Measurements from ENCODE around the gene MLX.

Gene MLX

DNA sequence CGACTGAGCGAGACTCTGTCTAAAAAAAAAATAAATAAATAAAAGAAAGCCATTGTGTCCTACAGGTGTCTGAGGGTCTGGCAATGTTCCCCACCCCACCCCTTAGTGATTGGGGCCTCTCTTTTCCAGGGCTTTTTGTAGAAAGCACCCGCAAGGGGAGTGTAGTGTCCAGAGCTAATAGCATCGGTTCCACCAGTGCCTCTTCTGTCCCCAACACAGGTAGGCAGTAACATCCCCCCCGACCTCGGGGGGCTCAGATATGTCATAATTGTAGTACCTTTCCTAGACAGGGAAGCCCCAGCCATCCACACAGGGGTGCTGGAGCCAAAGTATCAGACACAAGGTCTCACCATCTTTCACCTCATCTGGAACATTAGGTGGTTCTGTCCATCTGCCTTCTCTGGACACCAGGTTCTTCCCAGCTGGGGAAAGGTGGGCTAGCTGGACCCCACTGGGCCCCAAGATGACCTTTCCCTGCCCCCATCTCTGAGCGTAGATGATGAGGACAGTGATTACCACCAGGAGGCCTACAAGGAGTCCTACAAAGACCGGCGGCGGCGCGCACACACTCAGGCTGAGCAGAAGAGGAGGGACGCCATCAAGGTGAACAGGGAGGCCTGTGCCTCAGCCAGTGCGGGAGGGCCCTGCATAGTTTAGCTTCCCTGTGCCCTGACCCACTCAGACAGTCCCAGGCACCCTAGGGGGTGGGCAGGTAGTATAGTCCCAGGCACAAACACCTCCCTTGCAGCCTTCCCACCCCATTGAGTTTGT, 1.6 kb downstream of the MLX start:
- WGBS: 88% methylated on average over 12 of the region's 14 CpGs

GRCh38 chr17:42571435-42572225, 4.7 kb downstream of the MLX start:
- 83% methylated on average over 9 of the region's 12 CpGs for WGBS

More for the DNA sequence above, 1.6 kb downstream of the MLX start:
- Histone ChIP-seq H3K4me1 (ENCODE audit: control insufficient read depth, insufficient read depth, low read depth, low read length) (peaks cover 36% of the 10 kb centered on the region), H2AFZ (ENCODE audit: low read depth, low read length) (no peak overlapping the region), H4K8ac (ENCODE audit: low read length) (no peak overlapping the region), H2BK12ac (ENCODE audit: low read length in 2 of 2) (no peak overlapping the region), H3K14ac (ENCODE audit: low read length in 2 of 2) (no peak overlapping the region), H2BK15ac (ENCODE audit: low read depth, poor library complexity, severe bottlenecking) (no peak overlapping the region), H3K36me3 (ENCODE audit: control insufficient read depth in 1 of 2, insufficient read depth in 2 of 2, low read depth in 1 of 2, low read length in 2 of 2) (peaks cover 76 to 82% of the 10 kb centered on the region in 2 experiments), H2BK120ac (ENCODE audit: low read depth, low read length) (no peak overlapping the region), H3K18ac (ENCODE audit: low read depth in 1 of 2, low read length in 2 of 2) (no peak overlapping the region), H3K79me1 (replicated peaks; ENCODE audit: low read length, poor library complexity, severe bottlenecking) (peaks cover 42% of the 10 kb centered on the region), H3K27ac (ENCODE audit: low read length, poor library complexity, severe bottlenecking) (no peak overlapping the region), H3K23ac (ENCODE audit: low read length in 2 of 2) (peak overlapping the region in 1 of 2 experiments; percentile 54), H3K9me3 (ENCODE audit: control insufficient read depth, low read length) (no peaks in the 10 kb centered on the region), H2AK5ac (ENCODE audit: low read length, severe bottlenecking) (no peak overlapping the region), H2BK5ac (ENCODE audit: low read depth, low read length, poor library complexity, severe bottlenecking) (no peak overlapping the region), H3K27me3 (ENCODE audit: control insufficient read depth in 1 of 2, insufficient read depth in 1 of 2, low read length in 2 of 2) (no peaks in the 10 kb centered on the region), H4K91ac (ENCODE audit: low read length) (no peak overlapping the region), H3K4me3 (ENCODE audit: insufficient read depth in 1 of 2, low read depth in 1 of 2, low read length in 2 of 2) (no peak overlapping the region), H3K9ac (ENCODE audit: low read length) (peak overlapping the region; percentile 3), H3K4ac (ENCODE audit: low read depth in 1 of 2, low read length in 2 of 2) (peak overlapping the region in 1 of 2 experiments; percentile 13), H3K4me2 (ENCODE audit: low read length, poor library complexity, severe bottlenecking) (peak overlapping the region; percentile 23)
- no peak for DNase-seq

GRCh38 chr17:42573095-42573494, 6.2 kb downstream of the MLX start:
- no peak overlapping the region for H2BK15ac ChIP-seq (ENCODE audit: low read depth, poor library complexity, severe bottlenecking)
- peaks cover 11% of the 10 kb centered on the region for H3K4me1 ChIP-seq (ENCODE audit: control insufficient read depth, insufficient read depth, low read depth, low read length)
- no peak overlapping the region for H2AFZ ChIP-seq (ENCODE audit: low read depth, low read length)
- no peak overlapping the region for H2AK5ac ChIP-seq (ENCODE audit: low read length, severe bottlenecking)
- H3K79me1 ChIP-seq (replicated peaks; ENCODE audit: low read length, poor library complexity, severe bottlenecking): peaks cover 23% of the 10 kb centered on the region
- H3K27ac ChIP-seq (ENCODE audit: low read length, poor library complexity, severe bottlenecking): no peak overlapping the region
- no peak overlapping the region for H3K4me3 ChIP-seq (ENCODE audit: insufficient read depth in 1 of 2, low read depth in 1 of 2, low read length in 2 of 2)
- H3K9ac ChIP-seq (ENCODE audit: low read length): no peak overlapping the region
- H3K27me3 ChIP-seq (ENCODE audit: control insufficient read depth in 1 of 2, insufficient read depth in 1 of 2, low read length in 2 of 2): no peaks in the 10 kb centered on the region
- H3K18ac ChIP-seq (ENCODE audit: low read depth in 1 of 2, low read length in 2 of 2): no peak overlapping the region
- no peak overlapping the region for H4K91ac ChIP-seq (ENCODE audit: low read length)
- no peak overlapping the region for H3K23ac ChIP-seq (ENCODE audit: low read length in 2 of 2)
- H3K14ac ChIP-seq (ENCODE audit: low read length in 2 of 2): no peak overlapping the region
- no peak overlapping the region for H3K4ac ChIP-seq (ENCODE audit: low read depth in 1 of 2, low read length in 2 of 2)
- H3K4me2 ChIP-seq (ENCODE audit: low read length, poor library complexity, severe bottlenecking): no peak overlapping the region
- WGBS: 92% methylated on average over 4 of the region's 4 CpGs
- H2BK120ac ChIP-seq (ENCODE audit: low read depth, low read length): no peak overlapping the region
- H3K9me3 ChIP-seq (ENCODE audit: control insufficient read depth, low read length): no peaks in the 10 kb centered on the region
- DNase-seq: no peak
- H2BK12ac ChIP-seq (ENCODE audit: low read length in 2 of 2): no peak overlapping the region
- H4K8ac ChIP-seq (ENCODE audit: low read length): peak overlapping the region; percentile 12
- H2BK5ac ChIP-seq (ENCODE audit: low read depth, low read length, poor library complexity, severe bottlenecking): no peak overlapping the region
- peaks cover 55 to 75% of the 10 kb centered on the region in 2 experiments for H3K36me3 ChIP-seq (ENCODE audit: control insufficient read depth in 1 of 2, insufficient read depth in 2 of 2, low read depth in 1 of 2, low read length in 2 of 2)

More at GRCh38 chr17:42571435-42572225, 4.7 kb downstream of the MLX start:
- H3K18ac ChIP-seq (ENCODE audit: low read depth in 1 of 2, low read length in 2 of 2): no peak overlapping the region
- no peak overlapping the region for H3K4ac ChIP-seq (ENCODE audit: low read depth in 1 of 2, low read length in 2 of 2)
- H2AFZ ChIP-seq (ENCODE audit: low read depth, low read length): no peak overlapping the region
- no peak overlapping the region for H2BK120ac ChIP-seq (ENCODE audit: low read depth, low read length)
- peaks cover 26% of the 10 kb centered on the region for H3K79me1 ChIP-seq (replicated peaks; ENCODE audit: low read length, poor library complexity, severe bottlenecking)
- no peaks in the 10 kb centered on the region for H3K27me3 ChIP-seq (ENCODE audit: control insufficient read depth in 1 of 2, insufficient read depth in 1 of 2, low read length in 2 of 2)
- H3K27ac ChIP-seq (ENCODE audit: low read length, poor library complexity, severe bottlenecking): no peak overlapping the region
- H2BK5ac ChIP-seq (ENCODE audit: low read depth, low read length, poor library complexity, severe bottlenecking): no peak overlapping the region
- H3K23ac ChIP-seq (ENCODE audit: low read length in 2 of 2): no peak overlapping the region
- H3K4me1 ChIP-seq (ENCODE audit: control insufficient read depth, insufficient read depth, low read depth, low read length): peaks cover 12% of the 10 kb centered on the region
- no peak overlapping the region for H3K4me3 ChIP-seq (ENCODE audit: insufficient read depth in 1 of 2, low read depth in 1 of 2, low read length in 2 of 2)
- peaks cover 57 to 71% of the 10 kb centered on the region in 2 experiments for H3K36me3 ChIP-seq (ENCODE audit: control insufficient read depth in 1 of 2, insufficient read depth in 2 of 2, low read depth in 1 of 2, low read length in 2 of 2)
- no peak overlapping the region for H4K8ac ChIP-seq (ENCODE audit: low read length)
- no peak for DNase-seq
- no peak overlapping the region for H4K91ac ChIP-seq (ENCODE audit: low read length)
- H3K9ac ChIP-seq (ENCODE audit: low read length): peak overlapping the region; percentile 35
- no peak overlapping the region for H3K14ac ChIP-seq (ENCODE audit: low read length in 2 of 2)
- no peak overlapping the region for H2AK5ac ChIP-seq (ENCODE audit: low read length, severe bottlenecking)
- no peak overlapping the region for H3K4me2 ChIP-seq (ENCODE audit: low read length, poor library complexity, severe bottlenecking)
- no peaks in the 10 kb centered on the region for H3K9me3 ChIP-seq (ENCODE audit: control insufficient read depth, low read length)
- H2BK15ac ChIP-seq (ENCODE audit: low read depth, poor library complexity, severe bottlenecking): no peak overlapping the region
- H2BK12ac ChIP-seq (ENCODE audit: low read length in 2 of 2): no peak overlapping the region

GRCh38 chr17:42574463-42574862, 7.6 kb downstream of the MLX start:
- H3K23ac ChIP-seq (ENCODE audit: low read length in 2 of 2): no peak overlapping the region
- no peak overlapping the region for H3K4me2 ChIP-seq (ENCODE audit: low read length, poor library complexity, severe bottlenecking)
- no peak overlapping the region for H2AK5ac ChIP-seq (ENCODE audit: low read length, severe bottlenecking)
- peaks cover 5% of the 10 kb centered on the region for H3K4me1 ChIP-seq (ENCODE audit: control insufficient read depth, insufficient read depth, low read depth, low read length)
- H3K18ac ChIP-seq (ENCODE audit: low read depth in 1 of 2, low read length in 2 of 2): no peak overlapping the region
- H3K27me3 ChIP-seq (ENCODE audit: control insufficient read depth in 1 of 2, insufficient read depth in 1 of 2, low read length in 2 of 2): no peaks in the 10 kb centered on the region
- no peak overlapping the region for H4K8ac ChIP-seq (ENCODE audit: low read length)
- 100% methylated on average over 2 of the region's 3 CpGs for WGBS
- no peak overlapping the region for H3K9ac ChIP-seq (ENCODE audit: low read length)
- H2BK120ac ChIP-seq (ENCODE audit: low read depth, low read length): no peak overlapping the region
- H3K4ac ChIP-seq (ENCODE audit: low read depth in 1 of 2, low read length in 2 of 2): no peak overlapping the region
- peaks cover 44 to 66% of the 10 kb centered on the region in 2 experiments for H3K36me3 ChIP-seq (ENCODE audit: control insufficient read depth in 1 of 2, insufficient read depth in 2 of 2, low read depth in 1 of 2, low read length in 2 of 2)
- no peak overlapping the region for H2BK15ac ChIP-seq (ENCODE audit: low read depth, poor library complexity, severe bottlenecking)
- H3K4me3 ChIP-seq (ENCODE audit: insufficient read depth in 1 of 2, low read depth in 1 of 2, low read length in 2 of 2): no peak overlapping the region
- peaks cover 18% of the 10 kb centered on the region for H3K79me1 ChIP-seq (replicated peaks; ENCODE audit: low read length, poor library complexity, severe bottlenecking)
- no peak overlapping the region for H4K91ac ChIP-seq (ENCODE audit: low read length)
- no peak overlapping the region for H3K14ac ChIP-seq (ENCODE audit: low read length in 2 of 2)
- no peak for DNase-seq
- no peak overlapping the region for H2AFZ ChIP-seq (ENCODE audit: low read depth, low read length)
- H2BK12ac ChIP-seq (ENCODE audit: low read length in 2 of 2): no peak overlapping the region
- H2BK5ac ChIP-seq (ENCODE audit: low read depth, low read length, poor library complexity, severe bottlenecking): no peak overlapping the region
- no peaks in the 10 kb centered on the region for H3K9me3 ChIP-seq (ENCODE audit: control insufficient read depth, low read length)
- H3K27ac ChIP-seq (ENCODE audit: low read length, poor library complexity, severe bottlenecking): no peak overlapping the region
